ENCODE measurements around the gene SEPTIN8.

SEPTIN8 gene

GRCh38 chr5:132772291-132773070 lies 4.6 kb downstream of the SEPTIN8 start:
- Histone ChIP-seq H3K9me3 (ENCODE audit: insufficient read depth, low read length) (no peaks in the 10 kb centered on the region), H3K27me3 (ENCODE audit: low read length) (no peaks in the 10 kb centered on the region), H3K79me2 (ENCODE audit: insufficient read depth, low read length) (no peaks in the 10 kb centered on the region), H3K9me2 (replicated peaks; ENCODE audit: insufficient read depth, low read length) (no peaks in the 10 kb centered on the region), H3K27ac (ENCODE audit: low read depth, low read length) (no peak overlapping the region), H3K9ac (ENCODE audit: low read length) (no peak overlapping the region), H2AFZ (ENCODE audit: low read depth, low read length, severe bottlenecking) (no peak overlapping the region), H3K4me3 (ENCODE audit: insufficient read depth, low read length, poor library complexity, severe bottlenecking) (no peak overlapping the region), H3F3A (ENCODE audit: insufficient read depth) (no peaks in the 10 kb centered on the region), H3K36me3 (ENCODE audit: low read length) (no peaks in the 10 kb centered on the region), H3K4me2 (ENCODE audit: low read depth, low read length, poor library complexity, severe bottlenecking) (no peak overlapping the region), H4K20me1 (ENCODE audit: low read depth, low read length) (no peaks in the 10 kb centered on the region)
- TF ChIP-seq, protein P1, sequence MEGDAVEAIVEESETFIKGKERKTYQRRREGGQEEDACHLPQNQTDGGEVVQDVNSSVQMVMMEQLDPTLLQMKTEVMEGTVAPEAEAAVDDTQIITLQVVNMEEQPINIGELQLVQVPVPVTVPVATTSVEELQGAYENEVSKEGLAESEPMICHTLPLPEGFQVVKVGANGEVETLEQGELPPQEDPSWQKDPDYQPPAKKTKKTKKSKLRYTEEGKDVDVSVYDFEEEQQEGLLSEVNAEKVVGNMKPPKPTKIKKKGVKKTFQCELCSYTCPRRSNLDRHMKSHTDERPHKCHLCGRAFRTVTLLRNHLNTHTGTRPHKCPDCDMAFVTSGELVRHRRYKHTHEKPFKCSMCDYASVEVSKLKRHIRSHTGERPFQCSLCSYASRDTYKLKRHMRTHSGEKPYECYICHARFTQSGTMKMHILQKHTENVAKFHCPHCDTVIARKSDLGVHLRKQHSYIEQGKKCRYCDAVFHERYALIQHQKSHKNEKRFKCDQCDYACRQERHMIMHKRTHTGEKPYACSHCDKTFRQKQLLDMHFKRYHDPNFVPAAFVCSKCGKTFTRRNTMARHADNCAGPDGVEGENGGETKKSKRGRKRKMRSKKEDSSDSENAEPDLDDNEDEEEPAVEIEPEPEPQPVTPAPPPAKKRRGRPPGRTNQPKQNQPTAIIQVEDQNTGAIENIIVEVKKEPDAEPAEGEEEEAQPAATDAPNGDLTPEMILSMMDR (IDR thresholded peaks at IDR 0.05; ENCODE audit: insufficient read depth, low read length, poor library complexity, severe bottlenecking), result no peak

DNA sequence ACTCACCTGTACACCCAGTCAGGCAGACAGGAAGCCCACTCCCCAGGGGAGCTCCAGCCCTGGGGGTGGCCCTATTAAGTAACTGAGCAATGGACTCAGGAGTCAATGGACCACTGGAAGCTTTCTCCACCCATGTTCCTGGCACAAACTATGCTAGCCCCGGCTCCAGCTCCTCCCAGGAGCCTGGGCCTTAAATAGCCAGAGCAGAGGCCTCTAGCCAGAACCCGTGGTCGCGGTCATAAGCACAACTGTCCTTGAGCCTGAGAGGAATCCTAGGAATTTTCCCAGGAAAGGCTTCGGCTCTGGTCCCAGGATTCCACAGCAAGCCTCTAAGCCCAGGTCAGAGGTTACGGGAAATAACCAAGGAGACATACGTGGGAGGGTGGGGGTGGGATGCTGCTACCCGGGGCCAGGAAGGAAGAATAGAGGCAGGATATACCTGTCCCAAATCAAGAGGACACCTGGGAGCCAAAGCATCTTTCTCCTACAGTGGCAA lies 5.5 kb downstream of the SEPTIN8 start:
- no peaks in the 10 kb centered on the region for H3K9me3 ChIP-seq (ENCODE audit: insufficient read depth, low read length)
- no peaks in the 10 kb centered on the region for H3K36me3 ChIP-seq (ENCODE audit: low read length)
- H3K27ac ChIP-seq (ENCODE audit: low read depth, low read length), result no peak overlapping the region
- H3K9ac ChIP-seq (ENCODE audit: low read length), result no peak overlapping the region
- no peaks in the 10 kb centered on the region for H4K20me1 ChIP-seq (ENCODE audit: low read depth, low read length)
- no peaks in the 10 kb centered on the region for H3K79me2 ChIP-seq (ENCODE audit: insufficient read depth, low read length)
- no peak overlapping the region for H3K4me2 ChIP-seq (ENCODE audit: low read depth, low read length, poor library complexity, severe bottlenecking)
- no peaks in the 10 kb centered on the region for H3K9me2 ChIP-seq (replicated peaks; ENCODE audit: insufficient read depth, low read length)
- no peaks in the 10 kb centered on the region for H3K27me3 ChIP-seq (ENCODE audit: low read length)
- no peaks in the 10 kb centered on the region for H3F3A ChIP-seq (ENCODE audit: insufficient read depth)
- H3K4me3 ChIP-seq (ENCODE audit: insufficient read depth, low read length, poor library complexity, severe bottlenecking), result no peak overlapping the region
- no peak overlapping the region for H2AFZ ChIP-seq (ENCODE audit: low read depth, low read length, severe bottlenecking)
- TF ChIP-seq, protein P1 (IDR thresholded peaks at IDR 0.05; ENCODE audit: insufficient read depth, low read length, poor library complexity, severe bottlenecking), result no peak
- no peak for TF ChIP-seq EZH2phosphoT487 (conservative IDR thresholded peaks at IDR 0.05; ENCODE audit: low read length)

- Histone ChIP-seq H3K36me3 (ENCODE audit: low read length) (no peaks in the 10 kb centered on the region), H3K27me3 (ENCODE audit: low read length) (no peaks in the 10 kb centered on the region), H4K20me1 (ENCODE audit: low read depth, low read length) (no peaks in the 10 kb centered on the region), H3K79me2 (ENCODE audit: insufficient read depth, low read length) (no peaks in the 10 kb centered on the region), H3K9me2 (replicated peaks; ENCODE audit: insufficient read depth, low read length) (no peaks in the 10 kb centered on the region), H3K4me2 (ENCODE audit: low read depth, low read length, poor library complexity, severe bottlenecking) (no peak overlapping the region), H3K4me3 (ENCODE audit: insufficient read depth, low read length, poor library complexity, severe bottlenecking) (no peak overlapping the region), H2AFZ (ENCODE audit: low read depth, low read length, severe bottlenecking) (no peak overlapping the region), H3K27ac (ENCODE audit: low read depth, low read length) (no peak overlapping the region), H3F3A (ENCODE audit: insufficient read depth) (no peaks in the 10 kb centered on the region), H3K9ac (ENCODE audit: low read length) (no peak overlapping the region), H3K9me3 (ENCODE audit: insufficient read depth, low read length) (no peaks in the 10 kb centered on the region)
- TF ChIP-seq, protein P1 (IDR thresholded peaks at IDR 0.05; ENCODE audit: insufficient read depth, low read length, poor library complexity, severe bottlenecking), result no peak
- no peak for TF ChIP-seq EZH2phosphoT487 (conservative IDR thresholded peaks at IDR 0.05; ENCODE audit: low read length)
Observed at GRCh38 chr5:132770476-132771159, 6.4 kb downstream of the SEPTIN8 start.
